ENCODE measurements around the gene REX1BD. TPM values are rescaled to one million over a fixed set of nuclear protein-coding genes. Genes with fewer than 3 reads are reported as not detected.

Gene REX1BD
- total RNA-seq, 1 donor from 2014 or later = 167 TPM

DNA sequence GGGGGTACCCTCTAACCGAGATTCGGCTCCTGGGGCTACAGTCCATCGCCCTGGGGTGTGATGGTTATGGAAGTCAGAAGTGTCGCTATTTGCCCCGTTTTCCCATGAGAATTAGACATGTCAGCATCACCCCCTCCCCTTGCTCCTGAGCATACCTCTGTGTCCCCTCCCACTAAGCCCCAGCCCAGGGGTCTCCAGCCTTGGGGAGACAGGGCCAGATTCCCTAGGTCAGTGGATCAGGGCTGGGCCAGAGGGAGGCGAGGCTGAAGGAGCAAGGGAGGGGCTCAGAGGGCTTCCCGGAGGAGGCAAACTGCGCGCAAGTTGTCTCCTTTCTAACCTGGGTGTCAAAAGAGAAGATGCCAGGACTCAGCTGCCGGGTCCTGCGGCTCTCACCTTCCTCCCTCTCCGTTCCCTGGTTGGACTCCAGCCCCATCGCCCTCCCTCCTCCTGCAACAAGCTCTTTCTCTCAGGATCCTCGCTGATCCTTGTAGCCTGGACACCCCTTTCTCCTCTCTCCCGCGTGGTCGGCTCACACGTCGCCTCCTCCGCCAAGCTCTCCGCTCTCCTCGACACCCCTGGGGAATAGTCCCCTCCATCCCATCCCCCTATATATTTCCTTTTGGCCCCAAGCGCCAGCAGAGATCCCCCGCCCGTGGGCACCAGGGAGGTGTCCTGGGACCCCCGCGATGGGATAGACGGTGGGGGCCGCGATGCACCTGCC, 23.6 kb downstream of the REX1BD start:
- no peak for DNase-seq (ENCODE audit: low read depth)
- peak overlapping the region; percentile 28 for H3K4me3 ChIP-seq (ENCODE audit: low read depth, low read length)
- TF ChIP-seq CTCF (conservative IDR thresholded peaks at IDR 0.05; ENCODE audit: low read depth, low read length) = no peak

DNA sequence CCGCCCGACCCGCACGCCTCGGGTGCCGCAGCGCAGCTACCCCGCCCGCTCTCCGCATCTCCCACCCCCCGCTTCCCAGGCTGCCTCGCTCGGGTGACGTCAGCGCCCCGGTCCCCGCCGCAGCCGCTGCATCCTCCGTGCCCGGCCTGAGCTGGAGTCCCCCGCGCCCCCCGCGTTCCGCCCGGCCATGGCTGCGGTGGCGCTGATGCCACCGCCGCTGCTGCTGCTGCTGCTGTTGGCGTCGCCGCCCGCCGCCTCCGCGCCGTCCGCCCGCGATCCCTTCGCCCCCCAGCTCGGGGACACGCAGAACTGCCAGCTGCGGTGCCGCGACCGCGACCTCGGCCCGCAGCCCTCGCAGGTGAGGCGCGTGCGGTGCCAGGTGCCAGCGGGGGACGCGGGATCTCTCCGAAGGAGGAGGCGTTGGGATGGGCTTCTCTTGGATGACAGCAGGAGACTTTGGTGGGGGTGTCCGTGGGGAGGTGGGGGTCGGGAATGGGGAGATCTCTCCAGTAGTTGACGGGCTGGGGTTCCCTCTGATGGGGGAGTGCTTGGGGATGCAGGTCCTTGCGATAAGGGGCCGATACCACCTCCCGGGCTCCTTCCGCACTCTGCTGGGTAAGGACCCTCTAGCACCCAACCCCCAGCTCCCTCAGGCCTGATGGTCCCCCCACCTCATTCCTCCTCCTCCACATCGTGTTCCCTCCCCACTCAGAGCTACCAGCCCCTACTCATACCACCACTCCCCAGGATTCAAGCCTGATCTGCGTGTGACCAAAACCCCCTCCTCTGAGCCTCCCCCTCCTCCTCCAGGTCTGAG, 24.4 kb downstream of the REX1BD start, which contains the start of gene TMEM59L:
Gene TMEM59L, plus strand, starts transcription at position 99 of the 817 bp plus-strand sequence. Its CDS starts 89 bp downstream, at position 188.
- peak within 1 kb of the TSS; percentile 28 for H3K4me3 ChIP-seq (ENCODE audit: low read depth, low read length)
- DNase-seq (ENCODE audit: low read depth) = no peak
- TF ChIP-seq CTCF (conservative IDR thresholded peaks at IDR 0.05; ENCODE audit: low read depth, low read length) = no peak

DNA sequence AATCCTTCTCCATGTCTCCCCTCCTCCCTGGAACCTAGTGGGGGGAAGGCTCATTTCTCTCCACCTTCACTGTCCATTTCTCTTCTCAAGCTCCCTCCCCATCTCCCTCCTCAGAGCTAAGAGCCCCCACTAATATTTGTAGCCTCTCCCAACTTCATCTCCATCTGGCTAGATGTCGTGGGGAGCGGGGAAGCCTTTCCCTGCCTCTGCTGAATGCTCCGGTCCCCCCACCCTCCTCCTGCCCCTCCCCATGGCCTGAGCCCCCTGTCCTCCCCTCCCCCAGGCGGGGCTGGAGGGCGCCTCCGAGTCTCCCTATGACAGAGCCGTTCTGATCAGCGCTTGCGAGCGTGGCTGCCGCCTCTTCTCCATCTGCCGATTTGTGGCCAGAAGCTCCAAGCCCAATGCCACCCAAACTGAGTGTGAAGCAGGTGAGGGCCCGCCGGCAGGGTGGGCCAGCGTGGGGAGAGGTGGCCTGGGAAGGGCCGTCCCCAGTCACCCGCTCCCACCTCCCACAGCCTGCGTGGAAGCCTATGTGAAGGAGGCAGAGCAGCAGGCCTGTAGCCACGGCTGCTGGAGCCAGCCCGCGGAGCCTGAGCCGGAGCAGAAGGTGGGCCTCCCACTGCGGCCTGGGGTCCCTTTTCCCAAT, 25.1 kb downstream of the REX1BD start:
- no peak for DNase-seq (ENCODE audit: low read depth)
- no peak overlapping the region for H3K4me3 ChIP-seq (ENCODE audit: low read depth, low read length)
- no peak for TF ChIP-seq CTCF (conservative IDR thresholded peaks at IDR 0.05; ENCODE audit: low read depth, low read length)

- no peak for TF ChIP-seq CTCF (conservative IDR thresholded peaks at IDR 0.05; ENCODE audit: low read depth, low read length)
- DNase-seq (ENCODE audit: low read depth) = no peak
- H3K4me3 ChIP-seq (ENCODE audit: low read depth, low read length) = no peak overlapping the region
These were observed 27.4 kb downstream of the REX1BD start for GRCh38 chr19:18616023-18616422.

DNA sequence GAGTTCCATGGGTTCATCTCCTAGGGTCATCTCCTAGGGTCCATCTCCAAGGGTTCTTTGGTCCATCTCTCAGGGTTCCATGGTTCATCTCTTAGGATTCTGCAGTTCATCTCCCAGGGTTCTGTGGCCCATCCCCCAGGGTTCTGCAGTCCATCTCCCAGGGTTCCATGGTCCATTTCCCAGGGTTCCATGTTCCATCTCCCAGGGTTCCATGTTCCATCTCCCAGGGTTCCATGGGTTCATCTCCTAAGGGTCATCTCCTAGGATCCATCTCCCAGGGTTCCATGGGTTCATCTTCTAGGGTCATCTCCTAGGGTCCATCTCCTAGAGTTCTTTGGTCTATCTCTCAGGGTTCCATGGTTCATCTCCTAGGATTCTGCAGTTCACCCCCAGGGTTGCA, 29.0 kb downstream of the REX1BD start:
- no peak for TF ChIP-seq CTCF (conservative IDR thresholded peaks at IDR 0.05; ENCODE audit: low read depth, low read length)
- DNase-seq (ENCODE audit: low read depth) = no peak
- no peak overlapping the region for H3K4me3 ChIP-seq (ENCODE audit: low read depth, low read length)

- no peak for DNase-seq (ENCODE audit: low read depth)
- H3K4me3 ChIP-seq (ENCODE audit: low read depth, low read length) = no peak overlapping the region
- no peak for TF ChIP-seq CTCF (conservative IDR thresholded peaks at IDR 0.05; ENCODE audit: low read depth, low read length)
These were observed 29.6 kb downstream of the REX1BD start for GRCh38 chr19:18618236-18618635.

All from epithelial cell of proximal tubule (primary cell).